Progenitor cell of endocrine pancreas (in vitro differentiated cells): ENCODE data around the gene KIAA1328. TPM values are rescaled to one million over a fixed set of nuclear protein-coding genes. Genes with fewer than 3 reads are reported as not detected.

Experiments used
- DNase-seq: peaks from one replicate; pipeline ENCODE4 v3.0.0; 2021; ENCODE audit warnings: low spot score; ENCODE audit not compliant: unreplicated experiment
- H3K27ac Mint-ChIP-seq: 2 replicates; pipeline ENCODE4 v1.8.0; 2021; ENCODE audit warnings: mild to moderate bottlenecking, moderate library complexity, mixed read lengths
- H3K27me3 Mint-ChIP-seq: 2 replicates; pipeline ENCODE4 v1.8.0; 2021; ENCODE audit warnings: mixed read lengths
- H3K36me3 Mint-ChIP-seq: 2 replicates; pipeline ENCODE4 v1.8.0; 2022; ENCODE audit warnings: mixed read lengths; ENCODE audit not compliant: insufficient read depth
- H3K4me1 Mint-ChIP-seq: 2 replicates; pipeline ENCODE4 v1.8.0; 2021; ENCODE audit warnings: low read depth, mixed read lengths
- H3K4me3 Mint-ChIP-seq: 2 replicates; pipeline ENCODE4 v1.8.0; 2021; ENCODE audit warnings: low read depth, mild to moderate bottlenecking, moderate library complexity, mixed read lengths
- H3K9me3 Mint-ChIP-seq: 2 replicates; pipeline ENCODE4 v1.8.0; 2021; ENCODE audit warnings: low read depth, mixed read lengths
- CTCF ChIP-seq: fragments of 200-600 bp; sonication (generic); IDR thresholded peaks from one replicate; pipeline ENCODE4 v1.5.0; 2021; ENCODE audit warnings: antibody characterized with exemption, mild to moderate bottlenecking; ENCODE audit not compliant: unreplicated experiment
- total RNA-seq: library from RNA; stranded (reverse); gene quantifications from 2 replicates; pipeline ENCODE4 v1.2.1, GENCODE V29; 2021

Gene KIAA1328
- total RNA-seq, 1 donor from 2014 or later, result 12.4 TPM

DNA sequence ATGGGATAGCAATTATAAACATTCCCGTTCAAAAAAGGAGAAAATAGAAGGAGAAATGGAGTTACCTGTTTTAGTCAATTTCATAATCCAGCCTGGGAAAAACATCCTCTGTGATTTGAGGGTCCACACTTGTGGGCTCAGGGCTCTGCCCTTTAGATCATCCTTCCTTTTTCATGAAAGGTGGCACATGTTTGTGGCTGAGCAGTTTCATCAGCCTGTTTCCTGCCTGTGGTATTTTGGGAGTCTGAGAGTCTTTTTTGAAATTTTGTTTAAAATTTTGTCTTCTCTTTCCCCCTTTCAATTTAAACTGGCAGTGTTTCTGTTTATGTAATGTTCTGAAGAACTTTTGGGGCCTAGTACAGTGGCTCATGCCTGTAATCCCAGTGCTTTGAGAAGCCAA, 84.0 kb downstream of the KIAA1328 start:
- H3K4me3 Mint-ChIP-seq, result no peak overlapping the region
- H3K27ac Mint-ChIP-seq, result no peak overlapping the region
- no peak for TF ChIP-seq CTCF
- peaks cover 2% of the 10 kb centered on the region for H3K36me3 Mint-ChIP-seq
- no peak for DNase-seq
- H3K27me3 Mint-ChIP-seq, result no peaks in the 10 kb centered on the region
- no peaks in the 10 kb centered on the region for H3K4me1 Mint-ChIP-seq
- H3K9me3 Mint-ChIP-seq, result no peaks in the 10 kb centered on the region

GRCh38 chr18:36917907-36918306, 89.0 kb downstream of the KIAA1328 start:
- Mint-ChIP-seq H3K27ac (no peak overlapping the region), H3K36me3 (peaks cover 3% of the 10 kb centered on the region), H3K9me3 (peaks cover 5% of the 10 kb centered on the region), H3K4me1 (no peaks in the 10 kb centered on the region), H3K4me3 (no peak overlapping the region), H3K27me3 (no peaks in the 10 kb centered on the region)
- no peak for TF ChIP-seq CTCF
- DNase-seq, result no peak

GRCh38 chr18:36929601-36930000, 100.7 kb downstream of the KIAA1328 start:
- Mint-ChIP-seq H3K27ac (no peak overlapping the region), H3K36me3 (no peaks in the 10 kb centered on the region), H3K4me1 (no peaks in the 10 kb centered on the region), H3K9me3 (no peaks in the 10 kb centered on the region), H3K4me3 (no peak overlapping the region), H3K27me3 (no peaks in the 10 kb centered on the region)
- DNase-seq, result no peak
- no peak for TF ChIP-seq CTCF

DNA sequence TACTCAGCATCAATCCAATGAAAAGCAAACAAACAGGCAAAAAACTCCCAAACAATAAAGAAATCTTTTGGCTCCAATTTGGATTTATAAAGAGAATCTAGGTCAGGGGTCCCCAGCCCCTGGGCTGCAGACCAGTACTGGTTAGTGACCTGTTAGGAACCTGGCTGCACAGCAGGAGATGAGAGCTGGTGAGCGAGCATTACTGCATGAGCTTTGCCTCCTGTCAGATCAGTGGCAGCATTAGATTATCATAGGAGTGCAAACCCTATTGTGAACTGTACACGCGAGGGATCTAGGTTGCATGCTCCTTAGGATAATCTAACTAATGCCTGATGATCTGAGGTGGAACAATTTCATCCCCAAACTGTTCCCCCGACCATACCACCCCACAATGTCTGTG, 102.2 kb downstream of the KIAA1328 start:
- H3K4me3 Mint-ChIP-seq, result no peak overlapping the region
- no peaks in the 10 kb centered on the region for H3K36me3 Mint-ChIP-seq
- no peaks in the 10 kb centered on the region for H3K9me3 Mint-ChIP-seq
- no peak overlapping the region for H3K27ac Mint-ChIP-seq
- no peak for TF ChIP-seq CTCF
- no peaks in the 10 kb centered on the region for H3K4me1 Mint-ChIP-seq
- no peaks in the 10 kb centered on the region for H3K27me3 Mint-ChIP-seq
- DNase-seq, result no peak

GRCh38 chr18:36933552-36933951, 104.6 kb downstream of the KIAA1328 start:
- DNase-seq, result no peak
- Mint-ChIP-seq H3K4me1 (no peaks in the 10 kb centered on the region), H3K9me3 (peaks cover 21% of the 10 kb centered on the region), H3K36me3 (peaks cover 16% of the 10 kb centered on the region), H3K27me3 (no peaks in the 10 kb centered on the region), H3K27ac (no peak overlapping the region), H3K4me3 (no peak overlapping the region)
- no peak for TF ChIP-seq CTCF
